GM12878 (cell line): ENCODE measurements around the gene MARCHF9. TPM values are rescaled to one million over a fixed set of nuclear protein-coding genes. Genes with fewer than 3 reads are reported as not detected.

Experiments
- BRCA1 ChIP-seq: IDR thresholded peaks from 2 replicates; pipeline ENCODE4 v1.6.1; 2011; ENCODE audit warnings: low read depth, low read length, improper control_type of control experiment
- CEBPZ ChIP-seq: fragments of 150-350 bp; IDR thresholded peaks from 2 replicates; pipeline ENCODE4 v1.6.1; 2016; ENCODE audit warnings: low read depth, low read length
- CHD1 ChIP-seq: IDR thresholded peaks from 2 replicates; pipeline ENCODE4 v1.6.1; 2012; ENCODE audit warnings: low read depth, low read length, improper control_type of control experiment
- EP300 ChIP-seq, 2 experiments: fragments of 150-350 bp in 1 of 2; IDR thresholded peaks; 2 replicates each; pipeline ENCODE4 v1.6.1; 2011 to 2012; ENCODE audit warnings: low read depth in 2 of 2, low read length in 2 of 2, borderline replicate concordance in 1 of 2, improper control_type of control experiment in 1 of 2, inconsistent platforms in 1 of 2; ENCODE audit not compliant: control insufficient read depth in 1 of 2
- GATAD2B ChIP-seq: fragments of 450-650 bp; conservative IDR thresholded peaks from 2 replicates; pipeline ENCODE4 v1.6.1; 2017; ENCODE audit warnings: low read depth, mild to moderate bottlenecking, moderate library complexity
- HDAC6 ChIP-seq: fragments of 200-600 bp; sonication (generic); IDR thresholded peaks from one replicate; pipeline ENCODE4 v1.8.0; 2017; ENCODE audit warnings: antibody characterized with exemption; ENCODE audit not compliant: unreplicated experiment
- HDGF ChIP-seq: fragments of 450-650 bp; IDR thresholded peaks from 2 replicates; pipeline ENCODE4 v1.6.1; 2016; ENCODE audit warnings: antibody characterized with exemption
- JUNB ChIP-seq: IDR thresholded peaks from 2 replicates; pipeline ENCODE4 v1.6.1; 2016; ENCODE audit warnings: antibody characterized with exemption, mild to moderate bottlenecking
- MTA2 ChIP-seq: fragments of 450-650 bp; IDR thresholded peaks from 2 replicates; pipeline ENCODE4 v1.6.1; 2016; ENCODE audit warnings: low read depth, mild to moderate bottlenecking, moderate library complexity
- NR2C1 ChIP-seq: fragments of 450-650 bp; IDR thresholded peaks from 2 replicates; pipeline ENCODE4 v1.6.1; 2017; ENCODE audit warnings: antibody characterized with exemption, mild to moderate bottlenecking, moderate library complexity
- NR2C2 ChIP-seq: IDR thresholded peaks from 2 replicates; pipeline ENCODE4 v1.6.1; 2011; ENCODE audit warnings: borderline replicate concordance, low read depth; ENCODE audit not compliant: control insufficient read depth, insufficient read length
- PBX3 ChIP-seq: IDR thresholded peaks from 2 replicates; pipeline ENCODE4 v1.6.1; 2011; ENCODE audit warnings: mild to moderate bottlenecking, low read depth, low read length, moderate library complexity; ENCODE audit not compliant: insufficient replicate concordance
- PKNOX1 ChIP-seq: fragments of 450-650 bp; IDR thresholded peaks from 2 replicates; pipeline ENCODE4 v1.6.1; 2016; ENCODE audit warnings: mild to moderate bottlenecking
- POU2F2 ChIP-seq: IDR thresholded peaks from 3 replicates; pipeline ENCODE4 v1.6.1; 2011; ENCODE audit warnings: low read depth, mild to moderate bottlenecking, low read length, borderline replicate concordance
- REST ChIP-seq: IDR thresholded peaks from 2 replicates; pipeline ENCODE4 v1.6.1; 2012; ENCODE audit warnings: mild to moderate bottlenecking, low read depth, low read length
- YBX1 ChIP-seq: fragments of 450-650 bp; IDR thresholded peaks from 2 replicates; pipeline ENCODE4 v1.6.1; 2016; ENCODE audit warnings: antibody characterized with exemption
- polyA plus RNA-seq, 11 experiments: library from polyadenylated mRNA; depleted of rRNA in 4 of 11; unstranded in 6 of 11; stranded (reverse) in 5 of 11; fragments of >200 nt; fragmentation: Nextera tagmentation in 4 of 11; fragmentation: Illumina TruSeq in 1 of 11; extraction: Ambion mirVana in 4 of 11; extraction: Trizol in 1 of 11; gene quantifications; 1 replicate in 1 of 11; 2 replicates in 10 of 11; pipeline versions ENCODE4 v1.2.1 to v1.2.3, GENCODE V29; 2011 to 2016; ENCODE audit warnings: inconsistent platforms in 2 of 11, missing spikeins in 2 of 11, low read depth in 1 of 11
- total RNA-seq, 4 experiments: library from RNA; depleted of rRNA in 3 of 4; stranded (reverse); fragments of >200 nt in 3 of 4; fragmentation: Illumina TruSeq in 1 of 4; extraction: Trizol in 1 of 4; gene quantifications; 2 replicates each; pipeline versions ENCODE4 v1.2.1 to v1.2.3, GENCODE V29; 2013 to 2021

The MARCHF9 gene
- total and polyA plus RNA-seq, 10 of the 15 experiments (the other 5 are each of a cell fraction or from before 2014, with no cell fraction given) = 2.4 to 29.3 (median 13.0) TPM

GRCh38 chr12:57782608-57783465 is 27.9 kb downstream of the MARCHF9 start, which contains the start of gene TSFM (continued):
- TF ChIP-seq HDGF = no peak; the same call in 1 of the 2 replicates
- TF ChIP-seq NR2C2 = no peak
- peak; percentile 72; the same call in 2 of the 3 replicates for TF ChIP-seq POU2F2
- TF ChIP-seq GATAD2B = peak; percentile 50; the same call in 1 of the 2 replicates
- no peak; the same call in 1 of the 2 replicates for TF ChIP-seq REST
- TF ChIP-seq EP300 (IDR thresholded peaks at IDR 0.05; ENCODE audit: borderline replicate concordance in 1 of 2, control insufficient read depth in 1 of 2, low read depth in 2 of 2, low read length in 2 of 2) = no peak
- TF ChIP-seq PKNOX1 = peak; percentile 8; the same call in 1 of the 2 replicates
- no peak; the same call in 1 of the 2 replicates for TF ChIP-seq CEBPZ
- no peak for TF ChIP-seq HDAC6
- TF ChIP-seq YBX1 = no peak
- TF ChIP-seq NR2C1 = no peak
- no peak for TF ChIP-seq CHD1
- 0 out of 2 replicates have a peak, but pooled peaks have one; percentile 28 for TF ChIP-seq MTA2
- TF ChIP-seq JUNB = no peak
- TF ChIP-seq PBX3 = no peak
- TF ChIP-seq BRCA1 = no peak
